HCEC 1CT (cell line): ENCODE data around the gene RELT.

Source experiments
- DNase-seq: peaks from one replicate; pipeline ENCODE4 v3.0.0-alpha.2; 2017

The RELT gene

GRCh38 chr11:73376803-73377629, 817 bp downstream of the RELT start:
- DNase-seq = peak; percentile 83

GRCh38 chr11:73379189-73379880, 3.1 kb downstream of the RELT start:
- no peak for DNase-seq

GRCh38 chr11:73380331-73380730, 4.1 kb downstream of the RELT start:
- no peak for DNase-seq

- no peak for DNase-seq
Measured at GRCh38 chr11:73380897-73381410, 4.8 kb downstream of the RELT start.

GRCh38 chr11:73381589-73381988, 5.4 kb downstream of the RELT start:
- no peak for DNase-seq

GRCh38 chr11:73382183-73382582, 6.0 kb downstream of the RELT start:
- DNase-seq = no peak

GRCh38 chr11:73382747-73383146, 6.5 kb downstream of the RELT start:
- DNase-seq = no peak

GRCh38 chr11:73383249-73384124, 7.3 kb downstream of the RELT start:
- no peak for DNase-seq

GRCh38 chr11:73384125-73384441, 7.9 kb downstream of the RELT start:
- DNase-seq = no peak

- no peak for DNase-seq
Measured at GRCh38 chr11:73384531-73384871, 8.3 kb downstream of the RELT start.

GRCh38 chr11:73384872-73385689, 8.9 kb downstream of the RELT start:
- DNase-seq = no peak

- DNase-seq = no peak
Measured at GRCh38 chr11:73386016-73386415, 9.8 kb downstream of the RELT start.

- DNase-seq = no peak
Measured at GRCh38 chr11:73386546-73386945, 10.3 kb downstream of the RELT start.

GRCh38 chr11:73387594-73388264, 11.5 kb downstream of the RELT start:
- DNase-seq = no peak

GRCh38 chr11:73388265-73389133, 12.3 kb downstream of the RELT start:
- DNase-seq = no peak

- no peak for DNase-seq
Measured at GRCh38 chr11:73389134-73389525, 12.9 kb downstream of the RELT start.

GRCh38 chr11:73389916-73390315, 13.7 kb downstream of the RELT start:
- DNase-seq = no peak

- DNase-seq = no peak
Measured at GRCh38 chr11:73390601-73391565, 14.7 kb downstream of the RELT start.

GRCh38 chr11:73391665-73392064, 15.5 kb downstream of the RELT start:
- DNase-seq = no peak
